NCI-H510A treated with DMSO at 0.1 percent for 48 hours (cell line): ENCODE data around the gene TOLLIP.

Experiments used
- DNase-seq: peaks from one replicate; lab custom pipeline; 2025; lab: John Stamatoyannopoulos, UW

TOLLIP gene

DNA sequence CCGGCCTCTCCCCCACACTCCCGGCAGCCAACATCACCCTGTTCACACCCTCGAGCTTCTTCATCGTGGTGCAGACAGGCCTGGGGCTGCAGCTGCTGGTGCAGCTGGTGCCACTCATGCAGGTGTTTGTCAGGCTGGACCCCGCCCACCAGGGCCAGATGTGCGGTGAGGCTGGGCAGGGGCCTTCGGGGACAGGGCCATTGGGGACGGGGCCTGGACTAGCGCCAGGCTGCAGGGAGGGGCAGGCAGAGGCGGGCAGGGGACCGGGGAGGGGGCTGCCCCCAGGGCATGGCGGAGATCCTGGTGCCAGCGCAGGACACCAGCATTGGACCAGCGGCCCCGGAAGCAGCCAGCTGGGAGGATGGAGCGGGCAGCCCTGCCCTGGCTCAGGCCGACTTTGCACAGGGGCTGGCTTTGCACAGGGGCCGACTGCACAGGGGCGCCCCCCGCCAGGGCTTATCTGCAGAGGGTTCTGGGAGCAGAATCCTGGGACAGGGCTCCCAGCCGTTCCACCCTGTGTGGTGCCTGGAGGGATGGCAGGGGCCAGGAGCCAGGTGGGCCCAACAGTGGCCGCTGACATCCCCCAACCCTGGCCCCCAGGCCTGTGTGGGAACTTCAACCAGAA, 77.9 kb downstream of the TOLLIP start:
- DNase-seq, result no peak

DNA sequence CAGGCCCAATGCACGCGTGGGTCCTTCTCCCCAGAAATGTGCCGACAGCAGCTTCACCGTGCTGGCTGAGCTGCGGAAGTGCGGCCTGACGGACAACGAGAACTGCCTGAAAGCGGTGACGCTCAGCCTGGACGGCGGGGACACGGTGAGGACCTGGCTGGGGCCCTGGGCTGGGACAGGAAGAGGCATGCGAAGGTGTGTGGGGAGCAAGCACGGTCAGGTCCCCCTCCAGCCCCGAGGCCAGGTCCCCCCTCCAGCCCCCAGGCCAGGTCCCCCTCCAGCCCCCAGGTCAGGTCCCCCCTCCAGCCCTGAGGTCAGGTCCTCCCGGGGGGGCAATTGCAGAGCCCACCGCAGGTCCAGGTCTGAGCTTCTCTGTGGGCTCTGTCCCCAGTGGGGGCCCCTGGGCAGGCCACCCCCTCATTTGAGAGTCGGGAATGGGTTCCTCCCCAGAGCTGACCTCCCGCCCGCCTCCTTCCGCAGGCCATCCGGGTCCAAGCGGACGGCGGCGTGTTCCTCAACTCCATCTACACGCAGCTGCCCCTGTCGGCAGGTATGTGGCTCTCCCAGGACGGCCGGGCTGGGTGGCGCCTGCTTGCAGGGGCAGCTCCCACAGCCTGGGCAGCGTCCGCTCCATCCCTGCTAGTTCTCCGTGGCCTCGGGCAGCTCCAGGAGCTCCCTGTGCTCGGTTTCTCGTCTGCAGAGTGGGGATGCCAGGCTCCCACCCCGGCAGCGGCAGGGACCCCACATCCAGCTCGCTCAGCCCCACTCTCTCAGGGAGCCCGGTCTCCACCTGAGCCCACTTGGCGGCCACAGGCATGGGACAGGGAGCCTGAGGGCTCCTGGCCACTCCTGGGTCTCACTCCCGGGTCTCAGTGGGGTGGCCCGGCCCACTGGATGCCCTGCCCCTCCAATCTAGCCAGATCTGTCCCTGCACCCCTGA, 78.7 kb downstream of the TOLLIP start:
- DNase-seq, result no peak

DNA sequence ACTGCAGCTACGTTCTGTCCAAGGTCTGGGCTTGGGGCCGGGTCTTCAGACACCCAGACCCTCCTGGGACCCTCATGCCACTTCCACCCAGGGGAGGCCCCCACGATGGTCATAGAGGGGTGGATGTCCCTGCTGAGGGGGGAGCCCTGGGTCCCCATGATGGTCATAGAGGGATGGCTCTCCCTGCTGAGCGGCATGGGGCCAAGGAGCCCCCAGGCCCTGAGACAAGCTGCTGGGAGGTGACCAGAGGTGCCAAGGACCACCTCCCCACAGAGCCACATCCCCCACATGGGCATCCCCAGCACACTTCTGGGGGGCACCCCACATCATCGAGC, 79.3 kb downstream of the TOLLIP start:
- no peak for DNase-seq

GRCh38 chr11:1229471-1230120, 79.8 kb downstream of the TOLLIP start:
- DNase-seq, result no peak

DNA sequence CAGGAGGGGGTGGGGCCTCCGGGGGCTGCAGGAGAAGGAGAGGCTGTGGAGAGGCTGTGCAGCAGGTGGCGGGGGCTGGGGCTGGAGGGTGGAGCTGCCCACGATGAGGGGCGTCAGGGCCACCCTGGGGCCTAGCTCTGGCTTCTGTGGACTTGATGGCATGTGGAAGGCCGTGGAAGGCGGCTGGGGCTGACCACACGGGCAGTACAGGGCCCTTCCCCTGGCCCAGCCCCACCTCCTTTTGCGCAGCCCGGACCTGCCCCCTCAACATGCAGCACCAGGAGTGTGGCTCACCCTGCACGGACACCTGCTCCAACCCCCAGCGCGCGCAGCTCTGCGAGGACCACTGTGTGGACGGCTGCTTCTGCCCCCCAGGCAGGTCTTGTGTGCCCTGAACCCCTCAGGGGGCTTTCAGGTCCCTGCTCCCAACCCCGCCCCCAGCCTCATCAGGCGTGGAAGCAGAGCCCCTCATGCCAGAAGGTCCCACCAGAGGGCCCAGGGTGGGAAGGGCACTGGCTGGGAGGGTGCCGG, 80.4 kb downstream of the TOLLIP start:
- DNase-seq, result no peak

DNA sequence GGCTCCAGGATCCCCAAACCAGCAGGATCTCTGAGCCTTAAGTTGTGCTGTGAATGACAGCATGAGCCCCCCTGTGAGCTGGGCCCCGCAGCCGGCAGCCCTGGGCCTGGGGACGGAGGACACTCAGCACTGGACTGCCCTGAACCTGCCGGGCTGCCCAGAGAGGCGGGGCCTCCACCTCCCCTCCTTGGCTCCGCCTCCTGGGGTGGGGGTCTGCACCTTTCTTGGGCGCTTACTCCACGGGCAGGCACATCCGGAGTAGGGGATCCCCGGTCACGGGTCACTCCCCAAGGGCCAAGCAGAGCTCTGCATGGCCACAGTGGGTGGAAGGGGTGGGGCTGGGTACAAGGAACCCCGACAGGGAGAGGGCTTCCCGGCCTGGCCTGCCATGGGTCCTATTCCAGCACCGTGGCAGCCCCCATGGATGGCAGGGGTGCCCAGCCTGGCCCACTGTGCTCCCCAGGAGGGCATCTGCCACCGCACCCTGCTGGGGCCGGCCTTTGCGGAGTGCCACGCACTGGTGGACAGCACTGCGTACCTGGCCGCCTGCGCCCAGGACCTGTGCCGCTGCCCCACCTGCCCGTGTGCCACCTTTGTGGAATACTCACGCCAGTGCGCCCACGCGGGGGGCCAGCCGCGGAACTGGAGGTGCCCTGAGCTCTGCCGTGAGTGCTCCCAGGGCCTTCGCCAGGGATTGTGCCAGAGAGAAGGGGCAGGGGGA, 81.2 kb downstream of the TOLLIP start:
- no peak for DNase-seq

- DNase-seq, result no peak
These were observed 81.8 kb downstream of the TOLLIP start for GRCh38 chr11:1227551-1228100.

- DNase-seq, result no peak
These were observed 82.4 kb downstream of the TOLLIP start for GRCh38 chr11:1226986-1227550.

DNA sequence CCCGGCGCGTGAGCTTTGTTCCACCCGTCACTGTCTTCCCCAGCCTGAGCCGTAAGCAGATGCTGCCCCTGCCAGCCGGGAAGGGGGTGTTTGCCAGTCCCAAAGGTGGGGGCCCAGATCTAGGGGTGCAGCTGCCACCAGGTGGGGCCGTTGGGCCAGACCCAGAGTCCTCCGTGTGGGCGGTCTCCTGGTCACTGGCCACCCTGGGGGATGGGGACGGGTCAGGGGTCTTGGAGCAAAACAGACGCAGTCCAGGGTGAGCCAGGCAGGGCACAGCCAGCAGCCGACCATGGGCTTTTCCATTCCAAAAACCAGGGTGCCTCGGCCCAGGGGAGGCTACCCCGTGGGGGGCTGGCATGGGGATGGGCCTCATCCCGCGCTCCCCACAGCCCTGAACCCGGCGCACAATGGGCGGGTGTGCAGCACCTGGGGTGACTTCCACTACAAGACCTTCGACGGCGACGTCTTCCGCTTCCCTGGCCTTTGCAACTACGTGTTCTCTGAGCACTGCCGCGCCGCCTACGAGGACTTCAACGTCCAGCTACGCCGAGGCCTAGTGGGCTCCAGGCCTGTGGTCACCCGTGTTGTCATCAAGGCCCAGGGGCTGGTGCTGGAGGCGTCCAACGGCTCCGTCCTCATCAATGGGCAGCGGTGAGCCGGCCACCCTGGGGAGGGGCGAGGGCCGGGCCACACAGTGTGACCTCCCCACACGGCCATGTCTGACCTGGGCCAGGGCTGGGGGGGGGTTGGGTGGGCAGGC, 83.0 kb downstream of the TOLLIP start:
- DNase-seq, result no peak

GRCh38 chr11:1225386-1226225, 83.8 kb downstream of the TOLLIP start:
- no peak for DNase-seq

GRCh38 chr11:1224491-1225385, 84.7 kb downstream of the TOLLIP start:
- DNase-seq, result no peak
